Activated gamma-delta T cell (primary cell): ENCODE measurements around the gene SPATC1L.
"Not testable (repeated sequence)": the region's sequence is repeated elsewhere in the genome, so short reads cannot be mapped to it uniquely, and the experiment has no call there.

Source experiments
- DNase-seq: peaks from one replicate; lab custom pipeline; 2025; lab: John Stamatoyannopoulos, UW

Gene SPATC1L

DNA sequence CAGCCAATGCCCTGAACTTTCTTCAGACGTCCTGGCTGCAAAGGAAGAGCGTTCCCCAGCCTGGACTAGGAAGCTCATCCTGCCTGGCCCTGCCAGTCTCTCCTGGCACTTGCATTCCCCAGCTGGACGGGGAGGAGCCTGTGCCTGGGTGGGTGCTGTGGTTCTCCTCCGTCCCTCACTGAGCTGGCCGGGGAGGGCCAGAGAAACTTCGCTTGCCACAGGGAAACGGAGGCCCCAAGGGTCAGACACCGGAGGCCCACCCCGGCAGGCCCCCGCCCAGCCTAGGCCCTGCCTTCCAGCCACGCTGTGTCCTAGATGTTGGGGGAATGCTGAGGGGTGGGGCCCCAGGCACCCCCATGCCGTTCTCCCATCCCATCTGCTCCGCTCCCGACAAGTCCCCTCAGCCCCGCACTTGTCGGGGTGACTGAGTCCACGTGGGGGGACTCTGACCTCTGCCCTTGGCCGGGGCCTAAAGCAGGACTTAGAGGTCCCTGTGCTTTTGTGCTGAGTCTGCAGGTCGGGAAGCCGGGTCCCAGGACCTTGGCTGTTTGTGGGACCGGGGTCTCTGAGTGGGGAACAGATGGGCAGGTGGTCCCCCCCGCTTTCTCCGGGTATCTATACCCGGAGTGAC, 33.7 kb downstream of the SPATC1L start:
- DNase-seq, result no peak

GRCh38 chr21:46150073-46150472, 34.2 kb downstream of the SPATC1L start:
- no peak for DNase-seq

- DNase-seq, result no peak
These were observed 34.9 kb downstream of the SPATC1L start for GRCh38 chr21:46149205-46149901.

DNA sequence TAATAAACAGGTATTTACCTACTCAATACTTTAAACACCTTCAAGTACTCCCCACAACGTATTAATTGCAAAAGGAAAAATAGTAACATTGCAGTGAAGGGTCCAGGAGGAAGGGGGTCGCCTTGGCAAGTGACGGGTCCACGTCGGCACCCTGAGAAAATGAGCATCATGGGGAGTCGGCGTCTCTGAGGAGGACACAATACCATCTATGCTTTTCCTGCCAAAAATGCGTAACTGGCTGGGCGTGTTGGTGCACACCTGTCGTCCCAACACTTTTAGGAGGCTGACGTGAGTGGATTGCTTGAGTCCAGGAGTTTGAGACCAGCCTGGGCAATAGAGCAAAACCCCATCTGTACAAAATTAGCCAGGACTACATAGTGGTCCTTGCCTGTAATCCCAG, 36.2 kb downstream of the SPATC1L start:
- no peak for DNase-seq

DNA sequence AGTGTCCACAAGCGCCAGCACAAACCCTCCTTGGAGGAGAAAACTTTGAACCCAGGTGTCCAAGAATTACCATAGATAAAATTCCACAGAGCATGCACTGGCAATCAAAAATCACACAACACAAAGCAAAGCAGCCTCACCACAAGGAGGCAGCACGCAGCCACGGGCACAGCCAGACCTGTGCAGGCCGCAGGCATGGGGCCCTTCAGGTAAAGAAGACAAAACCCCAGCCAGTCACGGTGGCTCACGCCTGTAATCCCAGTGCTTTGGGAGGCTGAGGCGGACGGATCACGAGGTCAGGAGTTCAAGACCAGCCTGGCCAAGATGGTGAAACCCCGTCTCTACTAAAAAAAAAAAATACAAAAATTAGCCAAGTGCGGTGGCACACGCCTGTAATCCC, 36.8 kb downstream of the SPATC1L start:
- DNase-seq, result not testable (repeated sequence)

GRCh38 chr21:46146856-46147255, 37.4 kb downstream of the SPATC1L start:
- no peak for DNase-seq

GRCh38 chr21:46145840-46146691, 38.2 kb downstream of the SPATC1L start:
- no peak for DNase-seq

- DNase-seq, result no peak
These were observed 39.0 kb downstream of the SPATC1L start for GRCh38 chr21:46145159-46145839.

DNA sequence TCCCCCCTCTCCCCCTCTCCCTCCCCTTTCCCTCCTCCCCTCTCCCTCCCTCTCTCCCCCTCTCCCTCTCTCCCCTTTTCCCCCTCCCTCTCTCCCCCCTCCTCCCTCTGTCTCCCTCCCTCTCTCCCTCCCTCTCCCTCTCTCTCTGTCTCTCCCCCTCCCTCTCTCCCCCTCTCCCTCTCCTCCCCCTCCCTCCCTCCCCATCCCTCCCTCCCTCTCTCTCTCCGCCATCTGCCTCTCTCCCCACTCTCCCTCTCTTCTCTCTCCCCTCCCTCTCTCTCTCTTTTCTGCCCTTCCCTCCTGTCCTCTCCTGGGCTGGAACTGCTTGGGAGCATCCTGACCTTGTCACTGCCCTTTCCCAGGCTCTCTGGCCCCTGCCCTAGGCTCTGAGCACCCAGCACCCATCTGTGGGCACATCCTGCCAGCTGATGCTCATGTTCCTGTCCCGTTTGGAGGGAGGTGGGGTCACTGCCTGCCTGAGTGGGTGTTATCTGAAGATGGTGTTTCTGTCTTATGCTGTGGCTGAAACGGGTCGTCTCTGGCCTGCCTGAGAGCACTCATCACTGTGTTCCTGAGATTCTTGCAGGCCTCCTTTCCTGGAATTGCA, 39.7 kb downstream of the SPATC1L start:
- DNase-seq, result no peak

- DNase-seq, result no peak
These were observed 41.4 kb downstream of the SPATC1L start for GRCh38 chr21:46142582-46143473.

DNA sequence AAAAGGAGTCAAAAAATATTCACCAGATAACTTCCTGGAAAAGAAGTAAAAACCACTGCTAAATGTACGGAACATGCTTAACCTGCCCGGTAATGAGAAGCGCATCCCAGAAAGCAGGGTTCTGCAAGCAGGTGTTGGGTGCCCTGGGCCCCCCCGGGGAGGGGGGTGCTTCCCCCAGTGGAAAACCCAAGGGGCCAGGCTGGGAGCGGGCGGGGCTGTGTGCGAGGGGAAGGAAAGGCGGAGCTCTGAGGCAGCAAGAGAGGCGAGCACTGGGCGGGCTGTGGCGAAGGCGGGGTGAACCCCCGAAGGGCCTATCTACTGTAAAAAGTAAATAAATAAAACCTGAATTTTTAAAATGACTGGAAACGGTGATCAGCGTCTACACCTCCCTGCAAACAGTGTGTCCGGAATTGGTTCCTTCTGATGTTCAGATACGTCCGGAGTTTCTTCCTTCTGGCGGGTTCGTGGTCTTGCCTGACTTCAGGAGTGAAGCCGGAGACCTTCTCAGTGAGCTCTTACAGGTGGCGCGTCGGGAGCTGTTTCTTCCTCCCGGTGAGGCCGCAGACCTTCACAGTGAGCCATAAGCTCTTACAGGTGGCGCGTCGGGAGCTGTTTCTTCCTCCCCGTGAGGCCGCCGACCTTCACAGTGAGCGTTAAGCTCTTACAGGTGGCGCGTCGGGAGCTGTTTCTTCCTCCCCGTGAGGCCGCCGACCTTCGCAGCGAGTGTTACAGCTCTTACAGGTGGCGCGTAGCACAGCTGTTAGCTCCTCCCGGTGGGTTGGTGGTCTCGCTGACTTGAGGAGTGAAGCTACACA, 42.3 kb downstream of the SPATC1L start:
- DNase-seq, result no peak

DNA sequence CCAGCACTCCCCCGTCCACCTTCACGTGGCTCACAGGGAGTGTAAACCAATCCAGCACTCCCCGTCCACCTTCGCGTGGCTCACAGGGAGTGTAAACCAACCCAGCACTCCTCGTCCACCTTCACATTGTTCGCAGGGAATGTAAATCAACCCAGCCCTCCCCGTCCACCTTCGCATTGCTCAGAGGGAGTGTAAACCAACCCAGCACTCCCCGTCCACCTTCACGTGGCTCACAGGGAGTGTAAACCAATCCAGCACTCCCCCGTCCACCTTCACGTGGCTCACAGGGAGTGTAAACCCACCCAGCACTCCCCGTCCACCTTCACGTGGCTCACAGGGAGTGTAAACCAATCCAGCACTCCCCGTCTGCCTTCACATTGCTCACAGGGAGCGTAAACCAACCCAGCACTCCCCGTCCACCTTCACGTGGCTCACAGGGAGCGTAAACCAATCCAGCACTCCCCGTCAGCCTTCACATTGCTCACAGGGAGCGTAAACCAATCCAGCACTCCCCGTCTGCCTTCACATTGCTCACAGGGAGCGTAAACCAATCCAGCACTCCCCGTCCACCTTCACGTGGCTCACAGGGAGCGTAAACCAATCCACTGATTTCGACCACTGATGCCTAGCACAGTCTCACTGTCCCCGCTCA, 43.8 kb downstream of the SPATC1L start:
- not testable (repeated sequence) for DNase-seq

GRCh38 chr21:46139686-46140085, 44.6 kb downstream of the SPATC1L start:
- DNase-seq, result no peak

DNA sequence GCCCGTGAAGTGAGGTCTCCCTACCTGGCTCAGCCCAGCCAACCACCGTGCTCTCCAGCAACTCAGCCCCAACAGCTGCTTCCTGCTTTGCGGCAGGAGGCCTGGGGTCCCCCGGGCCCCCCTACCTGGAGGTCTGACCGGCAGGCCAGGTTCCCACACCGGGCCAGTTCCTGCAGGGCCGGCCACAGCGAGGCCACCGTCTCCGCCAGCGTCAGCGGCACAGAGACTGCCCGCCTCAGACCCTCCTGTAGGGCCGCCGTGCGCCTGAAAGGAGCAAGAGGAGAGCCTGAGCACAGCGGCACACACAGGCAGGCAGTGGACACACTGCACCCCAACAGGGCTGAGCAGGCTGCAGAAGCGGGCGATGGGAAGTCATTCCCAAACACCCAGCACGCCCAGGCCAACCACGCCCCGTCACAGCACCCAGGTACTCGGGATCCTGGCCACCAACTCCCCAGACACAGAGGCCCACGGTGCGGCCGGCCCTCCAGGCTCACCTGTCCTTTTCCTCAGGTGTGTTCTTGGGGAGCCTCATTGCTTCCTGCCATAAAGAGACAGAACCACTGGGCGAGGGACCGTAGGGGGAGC, 45.8 kb downstream of the SPATC1L start:
- DNase-seq, result no peak

DNA sequence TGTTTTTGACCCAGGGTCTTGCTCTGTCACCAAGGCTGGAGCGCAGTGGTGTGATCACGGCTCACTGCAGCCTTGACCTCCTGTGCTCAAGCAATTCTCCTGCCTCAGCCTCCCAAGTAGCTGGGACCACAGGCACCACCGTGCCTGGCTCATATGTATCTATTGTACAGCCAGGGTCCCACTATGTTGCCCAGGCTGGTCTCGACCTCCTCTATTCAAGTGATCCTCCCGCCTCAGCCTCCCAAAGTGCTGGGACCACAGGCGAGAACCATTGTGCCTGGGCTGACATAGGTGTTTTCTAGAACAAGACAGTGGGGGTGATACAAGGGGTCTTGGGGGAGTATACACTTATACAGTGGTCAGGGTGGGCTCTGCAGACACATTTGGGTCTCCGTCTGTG, 46.4 kb downstream of the SPATC1L start:
- no peak for DNase-seq

DNA sequence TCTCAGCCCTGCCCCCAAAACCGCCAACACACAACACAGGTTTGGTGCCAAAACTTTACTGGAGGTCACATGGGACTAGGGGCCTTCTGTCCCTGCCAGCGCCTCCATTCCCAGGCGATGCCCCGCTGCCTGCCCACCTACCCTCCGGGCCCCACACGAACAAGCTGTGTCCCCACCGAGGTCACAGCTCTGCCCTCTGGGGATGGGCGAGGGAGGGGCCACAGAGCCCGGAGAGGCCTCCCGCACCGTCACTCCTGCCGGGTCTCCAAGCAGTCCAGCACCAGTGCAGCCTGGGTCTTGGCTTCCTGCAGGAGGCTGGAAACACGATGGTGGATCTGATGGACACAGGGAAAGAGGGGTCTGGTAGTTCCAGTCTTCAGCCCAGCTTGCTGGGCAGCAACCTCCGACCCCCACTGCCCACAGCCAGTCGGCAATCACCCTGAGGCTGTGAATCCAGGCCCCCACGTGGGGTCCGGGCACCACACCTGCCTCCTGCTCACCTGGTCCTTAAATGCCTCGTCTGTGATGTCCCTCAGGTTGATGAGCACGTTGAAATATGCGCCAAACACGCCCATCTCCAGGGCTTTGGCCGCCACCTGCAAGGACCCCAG, 47.4 kb downstream of the SPATC1L start:
- DNase-seq, result no peak

DNA sequence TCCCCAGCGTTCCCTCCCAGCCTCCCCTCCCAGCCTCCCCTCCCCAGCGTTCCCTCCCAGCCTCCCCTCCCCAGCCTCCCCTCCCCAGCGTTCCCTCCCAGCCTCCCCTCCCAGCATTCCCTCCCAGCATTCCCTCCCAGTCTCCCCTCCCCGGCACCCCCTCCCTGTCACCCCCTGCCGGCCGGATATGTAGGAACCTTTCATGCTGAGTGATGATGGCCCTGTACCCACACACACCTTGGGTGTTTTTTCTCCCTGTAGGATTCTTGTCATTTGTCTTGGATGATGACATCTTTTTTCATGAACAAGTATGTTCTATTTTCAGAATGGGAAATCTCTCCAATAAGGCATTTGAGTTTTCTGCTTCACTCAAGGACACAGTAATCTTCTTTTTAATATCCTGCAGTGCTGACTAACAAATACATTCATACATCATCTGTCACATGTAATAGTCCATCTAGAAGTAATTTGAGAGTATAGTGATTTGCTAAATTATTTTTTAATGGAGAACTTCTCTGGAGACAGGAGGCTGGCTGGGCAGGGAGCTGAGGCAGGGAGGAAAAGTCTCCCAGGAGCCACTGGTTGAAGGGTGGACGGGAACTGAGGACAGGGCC, 48.4 kb downstream of the SPATC1L start:
- no peak for DNase-seq
